Neural cell (in vitro differentiated cells): Measurements from ENCODE around the gene SAMD8. TPM values are rescaled to one million over a fixed set of nuclear protein-coding genes. Genes with fewer than 3 reads are reported as not detected.

Experiments
- H2AFZ ChIP-seq: fragments of 200-600, 300-800 bp; sonication (generic), shearing (Covaris generic); 2 replicates; pipeline ENCODE4 v1.6.0; 2014; ENCODE audit warnings: low read depth, mild to moderate bottlenecking, antibody characterized with exemption, low read length, moderate library complexity
- H3F3A ChIP-seq: fragments of 200-600 bp; shearing (Covaris generic); 2 replicates; pipeline ENCODE4 v1.6.1; 2016; ENCODE audit warnings: mild to moderate bottlenecking, moderate library complexity, mixed read lengths, antibody characterized with exemption, low read length; ENCODE audit not compliant: insufficient read depth, poor library complexity, severe bottlenecking
- H3K27ac ChIP-seq: fragments of 200-600, 300-800 bp; sonication (generic), shearing (Covaris generic); 2 replicates; pipeline ENCODE4 v1.5.1; 2014; ENCODE audit warnings: mild to moderate bottlenecking, low read length, moderate library complexity
- H3K27me3 ChIP-seq: fragments of 300-800, 200-600 bp; sonication (generic), shearing (Covaris generic); 2 replicates; pipeline ENCODE4 v1.6.0; 2014; ENCODE audit warnings: mild to moderate bottlenecking, low read depth, low read length, moderate library complexity; ENCODE audit not compliant: insufficient read depth
- H3K36me3 ChIP-seq: fragments of 300-800, 200-600 bp; sonication (generic), shearing (Covaris generic); 2 replicates; pipeline ENCODE4 v1.5.1; 2014; ENCODE audit warnings: mild to moderate bottlenecking, antibody characterized with exemption, low read length, moderate library complexity; ENCODE audit not compliant: insufficient read depth
- H3K4me2 ChIP-seq: fragments of 300-800, 200-600 bp; sonication (generic), shearing (Covaris generic); 2 replicates; pipeline ENCODE4 v1.6.0; 2014; ENCODE audit warnings: mild to moderate bottlenecking, low read length
- H3K4me3 ChIP-seq: fragments of 300-800, 200-600 bp; sonication (generic), shearing (Covaris generic); 2 replicates; pipeline ENCODE4 v1.5.1; 2014; ENCODE audit warnings: mild to moderate bottlenecking, low read length, moderate library complexity
- H3K79me2 ChIP-seq: fragments of 200-600 bp; shearing (Covaris generic); replicated peaks from 2 replicates; pipeline ENCODE4 v1.6.0; 2014; ENCODE audit warnings: mild to moderate bottlenecking, low read length, moderate library complexity; ENCODE audit not compliant: insufficient read depth
- H3K9ac ChIP-seq: fragments of 300-800, 200-600 bp; sonication (generic), shearing (Covaris generic); 2 replicates; pipeline ENCODE4 v1.6.1; 2016; ENCODE audit warnings: mild to moderate bottlenecking, low read length, mixed read lengths
- H3K9me2 ChIP-seq: fragments of 200-600 bp; shearing (Covaris generic); 2 replicates; pipeline ENCODE4 v1.6.1; 2016; ENCODE audit warnings: mild to moderate bottlenecking, low read length, mixed read lengths; ENCODE audit not compliant: insufficient read depth
- H3K9me3 ChIP-seq: fragments of 200-600, 300-800 bp; sonication (generic), shearing (Covaris generic); 2 replicates; pipeline ENCODE4 v1.6.1; 2016; ENCODE audit warnings: mild to moderate bottlenecking, mixed run types, low read length, moderate library complexity, mixed read lengths
- H4K20me1 ChIP-seq: fragments of 200-600 bp; shearing (Covaris generic); 2 replicates; pipeline ENCODE4 v1.6.1; 2016; ENCODE audit warnings: mild to moderate bottlenecking, mixed run types; ENCODE audit not compliant: insufficient read depth
- CTCF ChIP-seq: fragments of 450-650 bp; IDR thresholded peaks from 2 replicates; pipeline ENCODE4 v1.5.1; 2014; ENCODE audit warnings: antibody characterized with exemption, mild to moderate bottlenecking, moderate library complexity; ENCODE audit not compliant: poor library complexity, severe bottlenecking
- EP300 ChIP-seq: fragments of 450-650 bp; conservative IDR thresholded peaks from 2 replicates; pipeline ENCODE4 v1.6.1; 2014; ENCODE audit warnings: antibody characterized with exemption, mild to moderate bottlenecking, moderate library complexity; ENCODE audit not compliant: poor library complexity, severe bottlenecking
- EZH2 ChIP-seq: fragments of 200-600, 300-800 bp; shearing (Covaris generic), sonication (generic); IDR thresholded peaks from 2 replicates; pipeline ENCODE4 v1.6.1; 2014; ENCODE audit warnings: antibody characterized with exemption, low read length, borderline replicate concordance, mild to moderate bottlenecking; ENCODE audit not compliant: insufficient read depth, poor library complexity, severe bottlenecking
- MXI1 ChIP-seq: fragments of 450-650 bp; conservative IDR thresholded peaks from 2 replicates; pipeline ENCODE4 v1.6.1; 2014; ENCODE audit warnings: antibody characterized with exemption, mild to moderate bottlenecking; ENCODE audit not compliant: poor library complexity, severe bottlenecking
- POLR2AphosphoS5 ChIP-seq: IDR thresholded peaks from 2 replicates; pipeline ENCODE4 v1.6.1; 2012
- RAD21 ChIP-seq: fragments of 450-650 bp; conservative IDR thresholded peaks from 2 replicates; pipeline ENCODE4 v1.6.1; 2014; ENCODE audit warnings: antibody characterized with exemption, mild to moderate bottlenecking, moderate library complexity
- REST ChIP-seq: IDR thresholded peaks from 2 replicates; pipeline ENCODE4 v1.6.1; 2012; ENCODE audit warnings: borderline replicate concordance
- SMC3 ChIP-seq: fragments of 450-650 bp; conservative IDR thresholded peaks from 2 replicates; pipeline ENCODE4 v1.6.1; 2014; ENCODE audit warnings: antibody characterized with exemption, mild to moderate bottlenecking, moderate library complexity; ENCODE audit not compliant: poor library complexity
- TAF1 ChIP-seq: IDR thresholded peaks from 2 replicates; pipeline ENCODE4 v1.6.1; 2012; ENCODE audit warnings: low read depth
- polyA plus RNA-seq: library from polyadenylated mRNA; depleted of rRNA; stranded (reverse); fragments of >200 nt; gene quantifications from 2 replicates; pipeline ENCODE4 v1.2.3, GENCODE V29; 2014

The SAMD8 gene
- polyA plus RNA-seq, 1 donor from 2014 or later = 32.9 TPM

- H3K4me3 ChIP-seq = no peak overlapping the region
- no peaks in the 10 kb centered on the region for H3K9me2 ChIP-seq
- H3K9ac ChIP-seq = no peak overlapping the region
- no peaks in the 10 kb centered on the region for H3K79me2 ChIP-seq
- no peak overlapping the region for H2AFZ ChIP-seq
- no peaks in the 10 kb centered on the region for H3K36me3 ChIP-seq
- no peaks in the 10 kb centered on the region for H3K9me3 ChIP-seq
- TF ChIP-seq RAD21 = no peak
- TF ChIP-seq EP300 = no peak
- TF ChIP-seq EZH2 = no peak
- TF ChIP-seq SMC3 = no peak
- no peak for TF ChIP-seq TAF1
- no peak for TF ChIP-seq CTCF
- no peak for TF ChIP-seq POLR2AphosphoS5
- no peak for TF ChIP-seq REST
- no peak for TF ChIP-seq MXI1
- no peaks in the 10 kb centered on the region for H4K20me1 ChIP-seq
- H3K27ac ChIP-seq = no peak overlapping the region
- H3F3A ChIP-seq = no peaks in the 10 kb centered on the region
- no peak overlapping the region for H3K4me2 ChIP-seq
- H3K27me3 ChIP-seq = no peaks in the 10 kb centered on the region
Measured at GRCh38 chr10:75175046-75175445, 63.6 kb downstream of the SAMD8 start.

GRCh38 chr10:75176046-75176445, 64.6 kb downstream of the SAMD8 start:
- Histone ChIP-seq H3K9ac (no peak overlapping the region), H3K27ac (no peak overlapping the region)

More at GRCh38 chr10:75176046-75176445, 64.6 kb downstream of the SAMD8 start:
- Histone ChIP-seq H3K27me3 (no peaks in the 10 kb centered on the region), H3K79me2 (no peaks in the 10 kb centered on the region), H3K36me3 (no peaks in the 10 kb centered on the region), H3K9me2 (no peaks in the 10 kb centered on the region), H4K20me1 (no peaks in the 10 kb centered on the region), H3F3A (no peaks in the 10 kb centered on the region), H2AFZ (no peak overlapping the region), H3K4me2 (no peak overlapping the region), H3K4me3 (no peak overlapping the region), H3K9me3 (no peaks in the 10 kb centered on the region)
- TF ChIP-seq REST (no peak), SMC3 (no peak), EZH2 (no peak), RAD21 (no peak), POLR2AphosphoS5 (no peak), MXI1 (no peak), TAF1 (no peak), CTCF (no peak), EP300 (no peak)
